H1 (cell line): ENCODE data around the gene GTF3C5. TPM values are rescaled to one million over a fixed set of nuclear protein-coding genes. Genes with fewer than 3 reads are reported as not detected.

ENCODE experiments used
- CHD7 ChIP-seq: fragments of 300-600 bp; sonication (generic); IDR thresholded peaks from 2 replicates; pipeline ENCODE4 v1.7.1; 2012; ENCODE audit warnings: low read length, moderate library complexity, mild to moderate bottlenecking, inconsistent platforms; ENCODE audit not compliant: insufficient replicate concordance
- MAFK ChIP-seq: IDR thresholded peaks from 2 replicates; pipeline ENCODE4 v1.6.1; 2012; ENCODE audit warnings: low read depth, mild to moderate bottlenecking, improper control_type of control experiment, low read length
- POLR2A ChIP-seq, 2 experiments: IDR thresholded peaks; 1 replicate in 1 of 2; 2 replicates in 1 of 2; pipeline ENCODE4 v1.6.1; 2011; ENCODE audit warnings: low read depth in 2 of 2, low read length in 2 of 2, mild to moderate bottlenecking in 2 of 2; ENCODE audit errors: control extremely low read depth in 1 of 2
- SIN3A ChIP-seq, 2 experiments: IDR thresholded peaks in 1 of 2; conservative IDR thresholded peaks in 1 of 2; 2 replicates each; pipeline ENCODE4 v1.6.1; 2011 to 2012; ENCODE audit warnings: low read length in 2 of 2, improper control_type of control experiment in 1 of 2, low read depth in 1 of 2, mild to moderate bottlenecking in 1 of 2
- SP1 ChIP-seq: IDR thresholded peaks from 2 replicates; pipeline ENCODE4 v1.6.1; 2011; ENCODE audit warnings: low read depth, low read length
- SP2 ChIP-seq: IDR thresholded peaks from 2 replicates; pipeline ENCODE4 v1.6.1; 2012; ENCODE audit warnings: mild to moderate bottlenecking, low read length, inconsistent platforms
- TCF12 ChIP-seq: IDR thresholded peaks from 2 replicates; pipeline ENCODE4 v1.6.1; 2011; ENCODE audit warnings: low read depth, mild to moderate bottlenecking, low read length
- polyA plus RNA-seq, 7 experiments: library from polyadenylated mRNA; depleted of rRNA in 3 of 7; stranded (reverse) in 5 of 7; unstranded in 2 of 7; fragments of >200 nt in 5 of 7; fragments of 200-250 nt in 2 of 7; gene quantifications; 1 replicate in 5 of 7; 2 replicates in 1 of 7; 4 replicates in 1 of 7; pipeline versions ENCODE4 v1.2.1 to v1.2.3, GENCODE V29; 2011 to 2013; ENCODE audit warnings: missing spikeins in 2 of 7, mixed read lengths in 2 of 7
- total RNA-seq: library from RNA; stranded (reverse); fragmentation: NEBNext Ultra II Directional; extraction: Animal tissue kit (Norgen Biotek cat#: 25700); gene quantifications from 2 replicates; pipeline ENCODE4 v1.2.1, GENCODE V29; 2021

The GTF3C5 gene
- total and polyA plus RNA-seq, 2 of the 8 experiments (the other 6 are each of a cell fraction or from before 2014, with no cell fraction given): 78.7 to 87.1 TPM

- TF ChIP-seq CHD7: no peak
- no peak for TF ChIP-seq SIN3A (conservative IDR thresholded peaks at IDR 0.05 in 1 of 2, IDR thresholded peaks at IDR 0.05 in 1 of 2; ENCODE audit: low read depth in 1 of 2, low read length in 2 of 2)
- no peak for TF ChIP-seq SP2
- TF ChIP-seq SP1: no peak
- no peak for TF ChIP-seq MAFK
- no peak for TF ChIP-seq POLR2A (IDR thresholded peaks at IDR 0.05; ENCODE audit: control extremely low read depth in 1 of 2, low read depth in 2 of 2, low read length in 2 of 2)
- no peak for TF ChIP-seq TCF12
- TF ChIP-seq, all 59 proteins: peak for 0
Observed at GRCh38 chr9:132982458-132982857, 48.3 kb upstream of the GTF3C5 start (continued).
